HepG2 (cell line): ENCODE results near the gene PGC. TPM values are rescaled to one million over a fixed set of nuclear protein-coding genes. Genes with fewer than 3 reads are reported as not detected.

Experiments used
- CCAR2 ChIP-seq: fragments of 200-400 bp; formaldehyde crosslinking; optimal IDR thresholded peaks from 2 replicates; pipeline ENCODE3; 2018; ENCODE audit warnings: low read depth, mild to moderate bottlenecking, low read length, moderate library complexity
- HBP1 ChIP-seq: IDR thresholded peaks from 2 replicates; pipeline ENCODE4 v1.6.1; 2016; ENCODE audit warnings: low read depth, control low read depth
- MBD4 ChIP-seq: IDR thresholded peaks from 2 replicates; pipeline ENCODE4 v1.6.1; 2012; ENCODE audit warnings: low read length, inconsistent platforms, borderline replicate concordance
- NFRKB ChIP-seq: fragments of 450-650 bp; IDR thresholded peaks from 2 replicates; pipeline ENCODE4 v1.6.1; 2017
- PITX1 ChIP-seq: sonication (generic); formaldehyde crosslinking; IDR thresholded peaks from 2 replicates; pipeline ENCODE4 v1.5.1; 2020; ENCODE audit warnings: mild to moderate bottlenecking, missing genetic modification reagents
- SALL1 ChIP-seq: sonication (generic); formaldehyde crosslinking; IDR thresholded peaks from 2 replicates; pipeline ENCODE4 v1.8.0; 2022; ENCODE audit warnings: mild to moderate bottlenecking, missing genetic modification reagents
- TFDP2 ChIP-seq: sonication (generic); formaldehyde crosslinking; IDR thresholded peaks from 2 replicates; pipeline ENCODE4 v1.4.0; 2020; ENCODE audit warnings: missing genetic modification reagents
- ZNF318 ChIP-seq: sonication (generic); formaldehyde crosslinking; IDR thresholded peaks from 2 replicates; pipeline ENCODE4 v1.4.0; 2020; ENCODE audit warnings: mild to moderate bottlenecking, missing genetic modification reagents
- ZNF792 ChIP-seq: IDR thresholded peaks from 2 replicates; pipeline ENCODE4 v1.6.1; 2016
- ZNF850 ChIP-seq: sonication (generic); formaldehyde crosslinking; conservative IDR thresholded peaks from 2 replicates; pipeline ENCODE4 v1.9.0; 2021; ENCODE audit warnings: mild to moderate bottlenecking, missing genetic modification reagents
- ZSCAN5A ChIP-seq: sonication (generic); formaldehyde crosslinking; IDR thresholded peaks from 2 replicates; pipeline ENCODE4 v1.8.0; 2022; ENCODE audit warnings: mild to moderate bottlenecking, missing genetic modification reagents, borderline replicate concordance
- polyA plus RNA-seq, 8 experiments: library from polyadenylated mRNA; depleted of rRNA in 3 of 8; stranded (reverse) in 7 of 8; unstranded in 1 of 8; fragments of >200 nt; fragmentation: Illumina TruSeq in 4 of 8; extraction: Trizol in 4 of 8; gene quantifications; 2 replicates each; pipeline versions ENCODE4 v1.2.1 to v1.2.3, GENCODE V29; 2011 to 2016; ENCODE audit warnings: low read depth in 4 of 8, missing spikeins in 1 of 8, mixed read lengths in 1 of 8; ENCODE audit not compliant: insufficient read depth in 1 of 8
- total RNA-seq, 5 experiments: library from RNA; depleted of rRNA; stranded (reverse); fragments of >200 nt; fragmentation: Illumina TruSeq; extraction: Trizol; gene quantifications; 2 replicates each; pipeline ENCODE4 v1.2.3, GENCODE V29; 2016; ENCODE audit warnings: low read depth in 1 of 5
- TF ChIP-seq, protein P1 (sequence below): sonication (generic); formaldehyde crosslinking; IDR thresholded peaks from 2 replicates; pipeline ENCODE4 v1.5.0; 2020; ENCODE audit warnings: mild to moderate bottlenecking, low read depth, missing genetic modification reagents, borderline replicate concordance
- TF ChIP-seq, protein P2 (sequence below): sonication (generic); formaldehyde crosslinking; IDR thresholded peaks from 2 replicates; pipeline ENCODE4 v1.5.0; 2020; ENCODE audit warnings: mild to moderate bottlenecking, missing genetic modification reagents

PGC gene
- total and polyA plus RNA-seq, 2 of the 13 experiments (the other 11 are each of a cell fraction or from before 2014, with no cell fraction given), result 426 to 502 TPM

DNA sequence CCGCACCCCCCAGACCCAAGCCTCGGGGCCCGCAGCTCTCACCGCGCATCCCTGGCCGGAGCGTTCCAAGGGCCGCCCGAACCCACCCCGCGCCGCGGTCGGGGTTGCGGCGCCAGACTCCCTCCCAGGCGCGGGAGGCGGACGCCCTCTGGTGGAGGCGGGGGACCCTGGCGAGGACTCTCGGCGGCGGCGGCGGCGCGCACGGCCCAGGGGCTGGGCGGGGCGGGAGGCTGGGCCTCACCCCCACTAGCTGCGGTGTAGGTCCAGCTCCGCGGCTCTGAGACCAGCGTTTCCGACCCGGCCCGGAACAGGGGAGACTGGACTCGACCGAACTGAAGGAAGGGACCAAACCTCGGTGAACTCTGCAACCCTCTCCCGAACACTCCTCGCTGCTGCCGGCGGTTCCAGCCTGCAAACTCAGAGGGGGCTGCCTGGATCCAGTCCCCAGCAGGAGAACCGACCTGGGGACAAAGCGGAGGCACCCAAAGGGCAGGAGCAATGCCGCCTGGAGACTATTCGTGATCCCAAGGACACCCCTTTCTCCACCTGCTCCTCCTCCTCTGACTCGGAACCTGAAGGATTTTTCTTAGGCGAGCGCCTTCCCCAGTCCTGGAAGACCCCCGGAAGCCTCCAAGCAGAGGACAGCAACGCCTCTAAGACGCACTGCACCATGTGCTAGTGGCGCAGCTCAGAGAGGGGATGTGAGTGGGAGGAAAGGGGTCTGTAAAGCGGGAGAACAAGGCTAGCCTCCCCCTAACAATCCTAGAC, 39.4 kb upstream of the PGC start (continued):
- TF ChIP-seq PITX1 (CRISPR knock-in tag) (no peak), ZNF792 (CRISPR knock-in tag) (peak; percentile 70; the same call in 1 of the 2 replicates), ZNF850 (CRISPR knock-in tag) (peak; percentile 25; the same call in 1 of the 2 replicates), MBD4 (no peak), CCAR2 (no peak), TFDP2 (CRISPR knock-in tag) (peak; percentile 82), ZNF318 (CRISPR knock-in tag) (no peak; the same call in 1 of the 2 replicates), ZSCAN5A (peak; percentile 85), SALL1 (CRISPR knock-in tag) (peak; percentile 71), HBP1 (CRISPR knock-in tag) (no peak; the same call in 1 of the 2 replicates), NFRKB (no peak)
- TF ChIP-seq, protein P1, sequence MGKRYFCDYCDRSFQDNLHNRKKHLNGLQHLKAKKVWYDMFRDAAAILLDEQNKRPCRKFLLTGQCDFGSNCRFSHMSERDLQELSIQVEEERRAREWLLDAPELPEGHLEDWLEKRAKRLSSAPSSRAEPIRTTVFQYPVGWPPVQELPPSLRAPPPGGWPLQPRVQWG (CRISPR knock-in tag), result no peak
- TF ChIP-seq, protein P2, sequence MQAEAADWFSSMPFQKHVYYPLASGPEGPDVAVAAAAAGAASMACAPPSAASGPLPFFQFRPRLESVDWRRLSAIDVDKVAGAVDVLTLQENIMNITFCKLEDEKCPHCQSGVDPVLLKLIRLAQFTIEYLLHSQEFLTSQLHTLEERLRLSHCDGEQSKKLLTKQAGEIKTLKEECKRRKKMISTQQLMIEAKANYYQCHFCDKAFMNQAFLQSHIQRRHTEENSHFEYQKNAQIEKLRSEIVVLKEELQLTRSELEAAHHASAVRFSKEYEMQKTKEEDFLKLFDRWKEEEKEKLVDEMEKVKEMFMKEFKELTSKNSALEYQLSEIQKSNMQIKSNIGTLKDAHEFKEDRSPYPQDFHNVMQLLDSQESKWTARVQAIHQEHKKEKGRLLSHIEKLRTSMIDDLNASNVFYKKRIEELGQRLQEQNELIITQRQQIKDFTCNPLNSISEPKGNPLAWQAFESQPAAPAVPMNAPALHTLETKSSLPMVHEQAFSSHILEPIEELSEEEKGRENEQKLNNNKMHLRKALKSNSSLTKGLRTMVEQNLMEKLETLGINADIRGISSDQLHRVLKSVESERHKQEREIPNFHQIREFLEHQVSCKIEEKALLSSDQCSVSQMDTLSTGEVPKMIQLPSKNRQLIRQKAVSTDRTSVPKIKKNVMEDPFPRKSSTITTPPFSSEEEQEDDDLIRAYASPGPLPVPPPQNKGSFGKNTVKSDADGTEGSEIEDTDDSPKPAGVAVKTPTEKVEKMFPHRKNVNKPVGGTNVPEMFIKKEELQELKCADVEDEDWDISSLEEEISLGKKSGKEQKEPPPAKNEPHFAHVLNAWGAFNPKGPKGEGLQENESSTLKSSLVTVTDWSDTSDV (CRISPR knock-in tag), result no peak
